ENCODE data around the gene PTPRN2. TPM values are rescaled to one million over a fixed set of nuclear protein-coding genes. Genes with fewer than 3 reads are reported as not detected.

The PTPRN2 gene
- total RNA-seq, 1 donor from 2014 or later, result 15.4 TPM

DNA sequence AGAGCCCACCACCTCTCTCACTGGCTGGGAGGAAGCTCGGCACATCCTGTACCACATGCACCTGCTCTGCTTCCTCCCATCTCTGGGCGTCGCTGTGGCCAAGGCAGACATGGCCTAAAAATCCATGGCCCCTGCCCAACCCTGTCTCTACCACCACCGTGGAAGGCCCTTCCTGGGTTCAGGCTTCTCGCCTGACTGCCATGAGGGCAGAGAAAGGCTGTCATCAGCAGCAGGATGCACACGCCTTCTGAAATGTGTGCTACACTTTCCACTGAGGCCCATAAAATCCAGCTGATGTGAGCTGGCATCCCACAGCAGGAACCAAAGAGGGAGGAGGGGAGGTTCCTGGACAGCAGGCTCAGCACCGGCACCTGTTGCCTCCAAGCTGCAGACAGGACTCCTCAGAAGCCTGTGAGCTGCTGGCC lies 93.4 kb downstream of the PTPRN2 start:
- Mint-ChIP-seq H3K36me3 (no peaks in the 10 kb centered on the region), H3K4me1 (ENCODE audit: unreplicated experiment) (peaks cover 14% of the 10 kb centered on the region), H3K27me3 (peaks cover 15% of the 10 kb centered on the region)

GRCh38 chr7:158492367-158492764 lies 95.3 kb downstream of the PTPRN2 start:
- TF ChIP-seq, protein P1, sequence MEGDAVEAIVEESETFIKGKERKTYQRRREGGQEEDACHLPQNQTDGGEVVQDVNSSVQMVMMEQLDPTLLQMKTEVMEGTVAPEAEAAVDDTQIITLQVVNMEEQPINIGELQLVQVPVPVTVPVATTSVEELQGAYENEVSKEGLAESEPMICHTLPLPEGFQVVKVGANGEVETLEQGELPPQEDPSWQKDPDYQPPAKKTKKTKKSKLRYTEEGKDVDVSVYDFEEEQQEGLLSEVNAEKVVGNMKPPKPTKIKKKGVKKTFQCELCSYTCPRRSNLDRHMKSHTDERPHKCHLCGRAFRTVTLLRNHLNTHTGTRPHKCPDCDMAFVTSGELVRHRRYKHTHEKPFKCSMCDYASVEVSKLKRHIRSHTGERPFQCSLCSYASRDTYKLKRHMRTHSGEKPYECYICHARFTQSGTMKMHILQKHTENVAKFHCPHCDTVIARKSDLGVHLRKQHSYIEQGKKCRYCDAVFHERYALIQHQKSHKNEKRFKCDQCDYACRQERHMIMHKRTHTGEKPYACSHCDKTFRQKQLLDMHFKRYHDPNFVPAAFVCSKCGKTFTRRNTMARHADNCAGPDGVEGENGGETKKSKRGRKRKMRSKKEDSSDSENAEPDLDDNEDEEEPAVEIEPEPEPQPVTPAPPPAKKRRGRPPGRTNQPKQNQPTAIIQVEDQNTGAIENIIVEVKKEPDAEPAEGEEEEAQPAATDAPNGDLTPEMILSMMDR (conservative IDR thresholded peaks at IDR 0.05), result no peak
- DNase-seq (ENCODE audit: extremely low spot score, unreplicated experiment), result no peak
- peaks cover 15% of the 10 kb centered on the region for H3K27me3 Mint-ChIP-seq
- no peaks in the 10 kb centered on the region for H3K9me3 Mint-ChIP-seq
- H3K4me1 Mint-ChIP-seq (ENCODE audit: unreplicated experiment), result peaks cover 11% of the 10 kb centered on the region
- H3K36me3 Mint-ChIP-seq, result no peaks in the 10 kb centered on the region
- H3K4me3 Mint-ChIP-seq, result no peak overlapping the region
- no peak overlapping the region for H3K27ac Mint-ChIP-seq

More for the DNA sequence above, 93.4 kb downstream of the PTPRN2 start:
- H3K9me3 Mint-ChIP-seq, result no peaks in the 10 kb centered on the region
- H3K4me3 Mint-ChIP-seq, result no peak overlapping the region
- DNase-seq (ENCODE audit: extremely low spot score, unreplicated experiment), result no peak
- H3K27ac Mint-ChIP-seq, result no peak overlapping the region
- TF ChIP-seq, protein P1 (conservative IDR thresholded peaks at IDR 0.05), result no peak

DNA sequence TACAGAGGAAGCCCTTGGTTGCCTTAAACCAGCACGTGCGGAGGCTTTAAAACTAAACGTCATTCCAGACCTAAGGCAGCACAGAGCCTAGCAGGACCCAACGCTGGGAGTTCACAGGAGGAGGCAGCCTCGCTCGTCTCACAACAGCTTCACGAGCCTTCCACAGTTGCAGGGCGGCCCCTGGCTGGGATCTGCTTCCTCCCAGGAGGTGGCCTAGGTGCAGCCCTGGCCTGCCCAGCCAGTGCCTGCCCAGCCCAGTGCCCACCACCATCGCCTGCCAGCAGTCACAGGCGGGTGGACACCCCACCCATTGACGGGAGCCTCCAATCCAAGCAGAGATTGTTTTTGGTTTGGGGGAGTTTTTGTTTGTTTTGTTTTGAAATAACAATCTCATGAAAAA lies 96.5 kb downstream of the PTPRN2 start:
- no peaks in the 10 kb centered on the region for H3K9me3 Mint-ChIP-seq
- no peak for DNase-seq (ENCODE audit: extremely low spot score, unreplicated experiment)
- TF ChIP-seq, protein P1 (conservative IDR thresholded peaks at IDR 0.05), result no peak
- peaks cover 11% of the 10 kb centered on the region for H3K4me1 Mint-ChIP-seq (ENCODE audit: unreplicated experiment)
- peaks cover 15% of the 10 kb centered on the region for H3K27me3 Mint-ChIP-seq
- no peak overlapping the region for H3K4me3 Mint-ChIP-seq
- no peaks in the 10 kb centered on the region for H3K36me3 Mint-ChIP-seq
- H3K27ac Mint-ChIP-seq, result no peak overlapping the region

DNA sequence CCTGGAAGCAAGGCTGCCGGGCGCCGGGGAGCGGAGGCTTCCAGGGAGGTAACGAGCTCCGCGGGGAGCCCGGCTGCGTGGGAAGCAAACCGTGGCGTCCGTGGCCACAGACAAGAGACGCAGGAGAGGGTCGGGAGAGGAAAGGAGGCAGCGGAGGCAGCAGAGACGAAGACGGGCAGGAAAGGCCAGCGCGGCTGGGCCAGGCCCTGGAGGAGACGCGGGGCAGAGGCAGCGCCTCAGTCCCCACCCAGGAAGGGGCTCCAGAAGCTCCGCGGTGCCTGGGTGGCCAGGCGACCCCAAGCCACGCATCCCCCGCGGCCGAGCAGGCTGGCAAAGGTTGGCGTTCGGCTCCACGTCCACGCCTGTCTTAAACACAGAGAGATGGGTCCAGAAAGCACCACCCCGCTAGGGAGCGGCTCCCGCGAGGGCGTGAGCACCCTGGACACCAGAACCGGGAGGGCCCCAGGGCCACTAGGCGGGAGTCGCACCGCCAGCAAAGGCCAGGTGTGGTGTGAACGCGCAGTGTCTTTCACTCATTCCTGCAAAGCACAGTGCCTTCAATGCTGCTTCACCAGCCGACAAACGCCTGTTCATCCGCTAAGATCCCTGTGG lies 97.3 kb downstream of the PTPRN2 start:
- TF ChIP-seq, protein P1 (conservative IDR thresholded peaks at IDR 0.05), result no peak
- H3K4me3 Mint-ChIP-seq, result no peak overlapping the region

DNA sequence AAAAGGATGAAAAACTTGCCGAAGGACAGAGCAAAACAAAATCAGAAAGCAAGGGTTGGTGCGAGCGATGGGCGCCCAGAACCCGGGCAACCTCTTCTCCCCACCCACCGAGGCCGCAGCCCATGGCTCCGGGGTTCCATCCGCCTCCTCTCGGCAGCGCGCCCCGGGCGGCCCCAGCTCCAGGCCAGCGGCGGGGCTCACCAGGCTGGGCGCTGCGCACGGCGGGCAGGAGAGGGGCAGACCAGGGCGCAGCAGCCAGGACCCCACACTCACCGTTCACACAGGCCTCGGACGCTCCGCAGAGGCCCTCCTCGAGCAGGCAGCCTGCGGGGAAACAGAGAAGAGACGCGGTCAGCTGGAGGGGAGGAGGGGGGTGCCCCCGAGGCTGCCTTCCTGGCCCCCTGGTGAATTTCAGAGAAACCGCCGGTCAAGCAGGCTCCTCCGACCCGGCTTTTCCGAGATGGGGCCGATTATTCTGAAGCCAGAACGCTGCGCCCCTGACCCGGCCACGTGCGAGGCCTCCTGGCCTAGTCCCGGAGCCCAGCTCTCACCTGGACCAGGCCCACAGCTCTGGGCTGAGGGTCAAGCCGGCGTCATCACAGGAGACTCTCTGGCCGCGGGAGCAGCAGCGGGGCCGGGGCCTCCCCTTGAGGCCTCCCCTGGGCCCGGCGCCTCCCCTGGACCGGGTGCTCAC lies 98.0 kb downstream of the PTPRN2 start:
- no peak overlapping the region for H3K27ac Mint-ChIP-seq

More for the DNA sequence above, 97.3 kb downstream of the PTPRN2 start:
- no peaks in the 10 kb centered on the region for H3K9me3 Mint-ChIP-seq
- H3K4me1 Mint-ChIP-seq (ENCODE audit: unreplicated experiment), result peaks cover 6% of the 10 kb centered on the region
- no peak overlapping the region for H3K27ac Mint-ChIP-seq
- no peak for DNase-seq (ENCODE audit: extremely low spot score, unreplicated experiment)
- peaks cover 10% of the 10 kb centered on the region for H3K27me3 Mint-ChIP-seq
- no peaks in the 10 kb centered on the region for H3K36me3 Mint-ChIP-seq

More for the DNA sequence above, 98.0 kb downstream of the PTPRN2 start:
- TF ChIP-seq, protein P1 (conservative IDR thresholded peaks at IDR 0.05), result no peak
- no peaks in the 10 kb centered on the region for H3K36me3 Mint-ChIP-seq
- peaks cover 4% of the 10 kb centered on the region for H3K27me3 Mint-ChIP-seq
- peaks cover 5% of the 10 kb centered on the region for H3K4me1 Mint-ChIP-seq (ENCODE audit: unreplicated experiment)
- H3K9me3 Mint-ChIP-seq, result no peaks in the 10 kb centered on the region
- H3K4me3 Mint-ChIP-seq, result no peak overlapping the region
- no peak for DNase-seq (ENCODE audit: extremely low spot score, unreplicated experiment)

All from type B pancreatic cell (in vitro differentiated cells).